WTC11 (cell line): ENCODE measurements around the gene TAPT1.

Source experiments
- ELF4 ChIP-seq: sonication (generic); formaldehyde crosslinking; IDR thresholded peaks from 2 replicates; pipeline ENCODE4 v1.8.1; 2022; ENCODE audit warnings: low read depth, mild to moderate bottlenecking, moderate library complexity, missing genetic modification reagents
- GABPB1 ChIP-seq: sonication (generic); formaldehyde crosslinking; IDR thresholded peaks from 2 replicates; pipeline ENCODE4 v1.8.1; 2023; ENCODE audit warnings: mild to moderate bottlenecking, missing genetic modification reagents
- NFE2L1 ChIP-seq: sonication (generic); formaldehyde crosslinking; IDR thresholded peaks from 2 replicates; pipeline ENCODE4 v1.8.1; 2023; ENCODE audit warnings: missing genetic modification reagents
- NR1H2 ChIP-seq: sonication (generic); formaldehyde crosslinking; IDR thresholded peaks from 2 replicates; pipeline ENCODE4 v1.9.0; 2021; ENCODE audit warnings: mild to moderate bottlenecking, moderate library complexity, missing genetic modification reagents
- SOX15 ChIP-seq: fragments of 250-450 bp; sonication (Bioruptor Pico); IDR thresholded peaks from 2 replicates; pipeline ENCODE4 v1.9.0; 2021; ENCODE audit warnings: mild to moderate bottlenecking
- ZNF121 ChIP-seq: sonication (generic); formaldehyde crosslinking; IDR thresholded peaks from 2 replicates; pipeline ENCODE4 v1.8.0; 2023; ENCODE audit warnings: missing genetic modification reagents
- TF ChIP-seq, protein P1 (sequence below): fragments of 200-600 bp; IDR thresholded peaks from 2 replicates; pipeline ENCODE4 v1.8.0; 2022; ENCODE audit warnings: antibody characterized with exemption
- TF ChIP-seq, protein P2 (sequence below): sonication (generic); formaldehyde crosslinking; IDR thresholded peaks from 2 replicates; pipeline ENCODE4 v1.8.1; 2022; ENCODE audit warnings: mild to moderate bottlenecking, moderate library complexity, missing genetic modification reagents
- TF ChIP-seq, protein P3 (sequence below): sonication (generic); formaldehyde crosslinking; IDR thresholded peaks from 2 replicates; pipeline ENCODE4 v1.8.0; 2022; ENCODE audit warnings: missing genetic modification reagents
- TF ChIP-seq, protein P4 (sequence below): fragments of 250-450 bp; sonication (Bioruptor Pico); IDR thresholded peaks from 2 replicates; pipeline ENCODE4 v1.8.0; 2021; ENCODE audit warnings: mild to moderate bottlenecking
- TF ChIP-seq, protein P5 (sequence below): sonication (generic); formaldehyde crosslinking; IDR thresholded peaks from 2 replicates; pipeline ENCODE4 v1.8.1; 2022; ENCODE audit warnings: low read depth, missing genetic modification reagents, borderline replicate concordance
- TF ChIP-seq, protein P6 (sequence below): sonication (generic); formaldehyde crosslinking; IDR thresholded peaks from 2 replicates; pipeline ENCODE4 v1.8.1; 2023; ENCODE audit warnings: mild to moderate bottlenecking, missing genetic modification reagents, moderate library complexity

DNA sequence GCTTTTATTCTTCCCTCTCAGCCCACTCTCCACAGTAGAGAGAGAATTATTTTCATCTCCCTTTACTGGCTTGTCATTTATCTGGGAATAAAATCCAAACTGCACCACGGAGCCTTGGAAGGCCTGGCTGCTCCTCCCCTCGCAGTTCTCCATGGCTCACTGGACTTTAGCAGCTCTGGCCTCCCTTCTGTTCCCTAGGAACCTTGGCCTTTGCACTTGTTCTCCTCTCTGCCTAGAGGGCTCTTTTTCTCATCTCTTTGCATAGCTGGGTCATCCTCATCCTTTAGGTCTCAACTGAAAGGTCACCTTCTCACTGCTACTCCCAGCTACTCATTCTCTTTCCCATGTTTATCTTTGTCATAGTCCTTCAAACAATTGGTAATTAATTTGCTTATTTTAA is 31.3 kb upstream of the TAPT1 start:
- TF ChIP-seq, protein P1, sequence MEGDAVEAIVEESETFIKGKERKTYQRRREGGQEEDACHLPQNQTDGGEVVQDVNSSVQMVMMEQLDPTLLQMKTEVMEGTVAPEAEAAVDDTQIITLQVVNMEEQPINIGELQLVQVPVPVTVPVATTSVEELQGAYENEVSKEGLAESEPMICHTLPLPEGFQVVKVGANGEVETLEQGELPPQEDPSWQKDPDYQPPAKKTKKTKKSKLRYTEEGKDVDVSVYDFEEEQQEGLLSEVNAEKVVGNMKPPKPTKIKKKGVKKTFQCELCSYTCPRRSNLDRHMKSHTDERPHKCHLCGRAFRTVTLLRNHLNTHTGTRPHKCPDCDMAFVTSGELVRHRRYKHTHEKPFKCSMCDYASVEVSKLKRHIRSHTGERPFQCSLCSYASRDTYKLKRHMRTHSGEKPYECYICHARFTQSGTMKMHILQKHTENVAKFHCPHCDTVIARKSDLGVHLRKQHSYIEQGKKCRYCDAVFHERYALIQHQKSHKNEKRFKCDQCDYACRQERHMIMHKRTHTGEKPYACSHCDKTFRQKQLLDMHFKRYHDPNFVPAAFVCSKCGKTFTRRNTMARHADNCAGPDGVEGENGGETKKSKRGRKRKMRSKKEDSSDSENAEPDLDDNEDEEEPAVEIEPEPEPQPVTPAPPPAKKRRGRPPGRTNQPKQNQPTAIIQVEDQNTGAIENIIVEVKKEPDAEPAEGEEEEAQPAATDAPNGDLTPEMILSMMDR, result no peak
- TF ChIP-seq NFE2L1 (CRISPR knock-in tag) (no peak), ELF4 (CRISPR knock-in tag) (no peak), GABPB1 (CRISPR knock-in tag) (no peak), NR1H2 (CRISPR knock-in tag) (no peak), SOX15 (no peak), ZNF121 (CRISPR knock-in tag) (no peak)
- TF ChIP-seq, protein P2, sequence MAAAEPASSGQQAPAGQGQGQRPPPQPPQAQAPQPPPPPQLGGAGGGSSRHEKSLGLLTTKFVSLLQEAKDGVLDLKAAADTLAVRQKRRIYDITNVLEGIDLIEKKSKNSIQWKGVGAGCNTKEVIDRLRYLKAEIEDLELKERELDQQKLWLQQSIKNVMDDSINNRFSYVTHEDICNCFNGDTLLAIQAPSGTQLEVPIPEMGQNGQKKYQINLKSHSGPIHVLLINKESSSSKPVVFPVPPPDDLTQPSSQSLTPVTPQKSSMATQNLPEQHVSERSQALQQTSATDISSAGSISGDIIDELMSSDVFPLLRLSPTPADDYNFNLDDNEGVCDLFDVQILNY (CRISPR knock-in tag), result no peak
- TF ChIP-seq, protein P3, sequence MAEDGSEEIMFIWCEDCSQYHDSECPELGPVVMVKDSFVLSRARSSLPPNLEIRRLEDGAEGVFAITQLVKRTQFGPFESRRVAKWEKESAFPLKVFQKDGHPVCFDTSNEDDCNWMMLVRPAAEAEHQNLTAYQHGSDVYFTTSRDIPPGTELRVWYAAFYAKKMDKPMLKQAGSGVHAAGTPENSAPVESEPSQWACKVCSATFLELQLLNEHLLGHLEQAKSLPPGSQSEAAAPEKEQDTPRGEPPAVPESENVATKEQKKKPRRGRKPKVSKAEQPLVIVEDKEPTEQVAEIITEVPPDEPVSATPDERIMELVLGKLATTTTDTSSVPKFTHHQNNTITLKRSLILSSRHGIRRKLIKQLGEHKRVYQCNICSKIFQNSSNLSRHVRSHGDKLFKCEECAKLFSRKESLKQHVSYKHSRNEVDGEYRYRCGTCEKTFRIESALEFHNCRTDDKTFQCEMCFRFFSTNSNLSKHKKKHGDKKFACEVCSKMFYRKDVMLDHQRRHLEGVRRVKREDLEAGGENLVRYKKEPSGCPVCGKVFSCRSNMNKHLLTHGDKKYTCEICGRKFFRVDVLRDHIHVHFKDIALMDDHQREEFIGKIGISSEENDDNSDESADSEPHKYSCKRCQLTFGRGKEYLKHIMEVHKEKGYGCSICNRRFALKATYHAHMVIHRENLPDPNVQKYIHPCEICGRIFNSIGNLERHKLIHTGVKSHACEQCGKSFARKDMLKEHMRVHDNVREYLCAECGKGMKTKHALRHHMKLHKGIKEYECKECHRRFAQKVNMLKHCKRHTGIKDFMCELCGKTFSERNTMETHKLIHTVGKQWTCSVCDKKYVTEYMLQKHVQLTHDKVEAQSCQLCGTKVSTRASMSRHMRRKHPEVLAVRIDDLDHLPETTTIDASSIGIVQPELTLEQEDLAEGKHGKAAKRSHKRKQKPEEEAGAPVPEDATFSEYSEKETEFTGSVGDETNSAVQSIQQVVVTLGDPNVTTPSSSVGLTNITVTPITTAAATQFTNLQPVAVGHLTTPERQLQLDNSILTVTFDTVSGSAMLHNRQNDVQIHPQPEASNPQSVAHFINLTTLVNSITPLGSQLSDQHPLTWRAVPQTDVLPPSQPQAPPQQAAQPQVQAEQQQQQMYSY (CRISPR knock-in tag), result no peak
- TF ChIP-seq, protein P4, sequence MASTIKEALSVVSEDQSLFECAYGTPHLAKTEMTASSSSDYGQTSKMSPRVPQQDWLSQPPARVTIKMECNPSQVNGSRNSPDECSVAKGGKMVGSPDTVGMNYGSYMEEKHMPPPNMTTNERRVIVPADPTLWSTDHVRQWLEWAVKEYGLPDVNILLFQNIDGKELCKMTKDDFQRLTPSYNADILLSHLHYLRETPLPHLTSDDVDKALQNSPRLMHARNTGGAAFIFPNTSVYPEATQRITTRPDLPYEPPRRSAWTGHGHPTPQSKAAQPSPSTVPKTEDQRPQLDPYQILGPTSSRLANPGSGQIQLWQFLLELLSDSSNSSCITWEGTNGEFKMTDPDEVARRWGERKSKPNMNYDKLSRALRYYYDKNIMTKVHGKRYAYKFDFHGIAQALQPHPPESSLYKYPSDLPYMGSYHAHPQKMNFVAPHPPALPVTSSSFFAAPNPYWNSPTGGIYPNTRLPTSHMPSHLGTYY (CRISPR knock-in tag), result no peak
- TF ChIP-seq, protein P5, sequence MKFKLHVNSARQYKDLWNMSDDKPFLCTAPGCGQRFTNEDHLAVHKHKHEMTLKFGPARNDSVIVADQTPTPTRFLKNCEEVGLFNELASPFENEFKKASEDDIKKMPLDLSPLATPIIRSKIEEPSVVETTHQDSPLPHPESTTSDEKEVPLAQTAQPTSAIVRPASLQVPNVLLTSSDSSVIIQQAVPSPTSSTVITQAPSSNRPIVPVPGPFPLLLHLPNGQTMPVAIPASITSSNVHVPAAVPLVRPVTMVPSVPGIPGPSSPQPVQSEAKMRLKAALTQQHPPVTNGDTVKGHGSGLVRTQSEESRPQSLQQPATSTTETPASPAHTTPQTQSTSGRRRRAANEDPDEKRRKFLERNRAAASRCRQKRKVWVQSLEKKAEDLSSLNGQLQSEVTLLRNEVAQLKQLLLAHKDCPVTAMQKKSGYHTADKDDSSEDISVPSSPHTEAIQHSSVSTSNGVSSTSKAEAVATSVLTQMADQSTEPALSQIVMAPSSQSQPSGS (CRISPR knock-in tag), result no peak
- TF ChIP-seq, protein P6, sequence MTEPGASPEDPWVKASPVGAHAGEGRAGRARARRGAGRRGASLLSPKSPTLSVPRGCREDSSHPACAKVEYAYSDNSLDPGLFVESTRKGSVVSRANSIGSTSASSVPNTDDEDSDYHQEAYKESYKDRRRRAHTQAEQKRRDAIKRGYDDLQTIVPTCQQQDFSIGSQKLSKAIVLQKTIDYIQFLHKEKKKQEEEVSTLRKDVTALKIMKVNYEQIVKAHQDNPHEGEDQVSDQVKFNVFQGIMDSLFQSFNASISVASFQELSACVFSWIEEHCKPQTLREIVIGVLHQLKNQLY (CRISPR knock-in tag), result no peak
